Upper lobe of left lung (tissue), 4 donors: Measurements from ENCODE around the gene DPP4.

Experiments
- EP300 ChIP-seq, 4 donors: sonication (generic); formaldehyde crosslinking; IDR thresholded peaks; one replicate each; pipeline ENCODE4 v1.5.1; 2017; ENCODE audit warnings: antibody characterized with exemption in 4 of 4, control low read depth in 2 of 4
- POLR2A ChIP-seq, 4 donors: fragments of 450-650 bp; IDR thresholded peaks; one replicate each; pipeline ENCODE4 v1.5.1; 2016 to 2017; ENCODE audit warnings: antibody characterized with exemption in 4 of 4, mild to moderate bottlenecking in 2 of 4
- POLR2AphosphoS5 ChIP-seq, 2 donors: sonication (generic); formaldehyde crosslinking; IDR thresholded peaks; one replicate each; pipeline ENCODE4 v1.5.1; 2017; ENCODE audit warnings: antibody characterized with exemption in 2 of 2
- TF ChIP-seq, protein P1 (sequence below), 6 experiments: fragments of 450-650 bp in 4 of 6; fragments of 200-600 bp in 2 of 6; sonication (generic) in 2 of 6; IDR thresholded peaks; one replicate each; pipeline ENCODE4 v1.5.1; 2016 to 2019; ENCODE audit warnings: antibody characterized with exemption in 6 of 6

GRCh38 chr2:162041485-162041884, 32.5 kb downstream of the DPP4 start:
- TF ChIP-seq, protein P1, sequence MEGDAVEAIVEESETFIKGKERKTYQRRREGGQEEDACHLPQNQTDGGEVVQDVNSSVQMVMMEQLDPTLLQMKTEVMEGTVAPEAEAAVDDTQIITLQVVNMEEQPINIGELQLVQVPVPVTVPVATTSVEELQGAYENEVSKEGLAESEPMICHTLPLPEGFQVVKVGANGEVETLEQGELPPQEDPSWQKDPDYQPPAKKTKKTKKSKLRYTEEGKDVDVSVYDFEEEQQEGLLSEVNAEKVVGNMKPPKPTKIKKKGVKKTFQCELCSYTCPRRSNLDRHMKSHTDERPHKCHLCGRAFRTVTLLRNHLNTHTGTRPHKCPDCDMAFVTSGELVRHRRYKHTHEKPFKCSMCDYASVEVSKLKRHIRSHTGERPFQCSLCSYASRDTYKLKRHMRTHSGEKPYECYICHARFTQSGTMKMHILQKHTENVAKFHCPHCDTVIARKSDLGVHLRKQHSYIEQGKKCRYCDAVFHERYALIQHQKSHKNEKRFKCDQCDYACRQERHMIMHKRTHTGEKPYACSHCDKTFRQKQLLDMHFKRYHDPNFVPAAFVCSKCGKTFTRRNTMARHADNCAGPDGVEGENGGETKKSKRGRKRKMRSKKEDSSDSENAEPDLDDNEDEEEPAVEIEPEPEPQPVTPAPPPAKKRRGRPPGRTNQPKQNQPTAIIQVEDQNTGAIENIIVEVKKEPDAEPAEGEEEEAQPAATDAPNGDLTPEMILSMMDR (IDR thresholded peaks at IDR 0.05), result no peak
- TF ChIP-seq EP300 (IDR thresholded peaks at IDR 0.05) (no peak), POLR2AphosphoS5 (IDR thresholded peaks at IDR 0.05) (no peak), POLR2A (IDR thresholded peaks at IDR 0.05) (no peak)
